Transverse colon (tissue), 4 donors: ENCODE results near the gene SIX3.

Source experiments
- EP300 ChIP-seq: sonication (generic); formaldehyde crosslinking; IDR thresholded peaks from one replicate; pipeline ENCODE4 v1.6.1; 2017; ENCODE audit warnings: antibody characterized with exemption, low read depth
- POLR2A ChIP-seq: fragments of 450-650 bp; IDR thresholded peaks from one replicate; pipeline ENCODE4 v1.6.1; 2016; ENCODE audit warnings: antibody characterized with exemption, mild to moderate bottlenecking, moderate library complexity
- POLR2AphosphoS5 ChIP-seq, 3 donors: sonication (generic); formaldehyde crosslinking; IDR thresholded peaks; one replicate each; pipeline ENCODE4 v1.6.1; 2016; ENCODE audit warnings: antibody characterized with exemption in 3 of 3
- TF ChIP-seq, protein P1 (sequence below), 5 experiments: fragments of 200-600 bp in 3 of 5; fragments of 450-650 bp in 2 of 5; sonication (generic) in 3 of 5; IDR thresholded peaks; 1 replicate in 2 of 5; 2 replicates in 3 of 5; pipeline ENCODE4 v1.5.1; 2016 to 2017; ENCODE audit warnings: antibody characterized with exemption in 5 of 5, inconsistent platforms in 3 of 5, mild to moderate bottlenecking in 2 of 5, moderate library complexity in 1 of 5

GRCh38 chr2:44952806-44953498, 11.4 kb downstream of the SIX3 start:
- TF ChIP-seq, protein P1, sequence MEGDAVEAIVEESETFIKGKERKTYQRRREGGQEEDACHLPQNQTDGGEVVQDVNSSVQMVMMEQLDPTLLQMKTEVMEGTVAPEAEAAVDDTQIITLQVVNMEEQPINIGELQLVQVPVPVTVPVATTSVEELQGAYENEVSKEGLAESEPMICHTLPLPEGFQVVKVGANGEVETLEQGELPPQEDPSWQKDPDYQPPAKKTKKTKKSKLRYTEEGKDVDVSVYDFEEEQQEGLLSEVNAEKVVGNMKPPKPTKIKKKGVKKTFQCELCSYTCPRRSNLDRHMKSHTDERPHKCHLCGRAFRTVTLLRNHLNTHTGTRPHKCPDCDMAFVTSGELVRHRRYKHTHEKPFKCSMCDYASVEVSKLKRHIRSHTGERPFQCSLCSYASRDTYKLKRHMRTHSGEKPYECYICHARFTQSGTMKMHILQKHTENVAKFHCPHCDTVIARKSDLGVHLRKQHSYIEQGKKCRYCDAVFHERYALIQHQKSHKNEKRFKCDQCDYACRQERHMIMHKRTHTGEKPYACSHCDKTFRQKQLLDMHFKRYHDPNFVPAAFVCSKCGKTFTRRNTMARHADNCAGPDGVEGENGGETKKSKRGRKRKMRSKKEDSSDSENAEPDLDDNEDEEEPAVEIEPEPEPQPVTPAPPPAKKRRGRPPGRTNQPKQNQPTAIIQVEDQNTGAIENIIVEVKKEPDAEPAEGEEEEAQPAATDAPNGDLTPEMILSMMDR (IDR thresholded peaks at IDR 0.05) = no peak
- no peak for TF ChIP-seq POLR2A
- no peak for TF ChIP-seq POLR2AphosphoS5 (IDR thresholded peaks at IDR 0.05)
- no peak for TF ChIP-seq EP300
